RWPE2 (cell line): ENCODE results near the gene CCDC30.

ENCODE experiments used
- ATAC-seq: fragments of 200-7000 bp; cut with Tn5 transposase; 3 replicates; pipeline ENCODE4 v1.9.1; 2021; ENCODE audit warnings: low read depth
- DNase-seq: peaks from one replicate; pipeline ENCODE4 v3.0.0-alpha.2; 2020; ENCODE audit warnings: low spot score
- H3K27ac ChIP-seq: fragments of 450-650 bp; 2 replicates; pipeline ENCODE4 v1.5.1; 2017; ENCODE audit warnings: mild to moderate bottlenecking; ENCODE audit not compliant: poor library complexity, severe bottlenecking
- H3K27me3 ChIP-seq: fragments of 250-450 bp; sonication (Bioruptor Pico); 2 replicates; pipeline ENCODE4 v1.5.1; 2021; ENCODE audit warnings: mild to moderate bottlenecking, moderate library complexity; ENCODE audit not compliant: insufficient read depth, poor library complexity, severe bottlenecking
- H3K36me3 ChIP-seq: fragments of 250-450 bp; sonication (Bioruptor Pico); 2 replicates; pipeline ENCODE4 v1.5.1; 2020; ENCODE audit warnings: low read depth, mild to moderate bottlenecking, moderate library complexity
- H3K4me1 ChIP-seq: fragments of 250-450 bp; sonication (Bioruptor Pico); 2 replicates; pipeline ENCODE4 v1.5.1; 2021; ENCODE audit warnings: mild to moderate bottlenecking, moderate library complexity; ENCODE audit not compliant: insufficient read depth, poor library complexity, severe bottlenecking
- H3K4me3 ChIP-seq: fragments of 250-450 bp; sonication (Bioruptor Pico); 2 replicates; pipeline ENCODE4 v1.5.1; 2021; ENCODE audit warnings: mild to moderate bottlenecking, moderate library complexity; ENCODE audit not compliant: severe bottlenecking
- H3K9me3 ChIP-seq: fragments of 250-450 bp; sonication (Bioruptor Pico); 2 replicates; pipeline ENCODE4 v1.5.1; 2021; ENCODE audit warnings: mild to moderate bottlenecking, moderate library complexity; ENCODE audit not compliant: severe bottlenecking
- CTCF ChIP-seq: fragments of 450-650 bp; IDR thresholded peaks from one replicate; pipeline ENCODE4 v1.5.1; 2017; ENCODE audit warnings: mild to moderate bottlenecking, moderate library complexity; ENCODE audit not compliant: poor library complexity, severe bottlenecking

Gene CCDC30

GRCh38 chr1:42646056-42646455, 183.0 kb downstream of the CCDC30 start:
- Histone ChIP-seq H3K27me3 (peaks cover 5% of the 10 kb centered on the region), H3K4me1 (no peaks in the 10 kb centered on the region), H3K27ac (no peak overlapping the region), H3K9me3 (no peaks in the 10 kb centered on the region), H3K36me3 (no peaks in the 10 kb centered on the region), H3K4me3 (no peak overlapping the region)
- DNase-seq = no peak
- TF ChIP-seq CTCF = no peak
- ATAC-seq = no peak

GRCh38 chr1:42657201-42657600, 194.1 kb downstream of the CCDC30 start:
- Histone ChIP-seq H3K9me3 (no peaks in the 10 kb centered on the region), H3K27ac (peak overlapping the region; percentile 65), H3K4me1 (peaks cover 3% of the 10 kb centered on the region), H3K36me3 (peaks cover 30% of the 10 kb centered on the region), H3K4me3 (no peak overlapping the region), H3K27me3 (no peaks in the 10 kb centered on the region)
- ATAC-seq (no peak), DNase-seq (no peak)
- no peak for TF ChIP-seq CTCF

- no peaks in the 10 kb centered on the region for H3K27me3 ChIP-seq
- no peak for TF ChIP-seq CTCF
- peak within 1 kb of the TSS; percentile 64 for H3K4me3 ChIP-seq
- no peaks in the 10 kb centered on the region for H3K9me3 ChIP-seq
- peak; percentile 93 for DNase-seq
- H3K36me3 ChIP-seq = peaks cover 40% of the 10 kb centered on the region
- peak; percentile 99 for ATAC-seq
- peaks cover 3% of the 10 kb centered on the region for H3K4me1 ChIP-seq
- peak within 1 kb of the TSS; percentile 65 for H3K27ac ChIP-seq
Observed at GRCh38 chr1:42657981-42658876, 195.1 kb downstream of the CCDC30 start, which contains the start of gene PPIH. Gene PPIH, plus strand, starts transcription at chr1:42658423. Its CDS starts 24 bp downstream, at chr1:42658447.

- H3K27ac ChIP-seq = peak overlapping the region; percentile 65
- no peak for TF ChIP-seq CTCF
- H3K4me1 ChIP-seq = peaks cover 3% of the 10 kb centered on the region
- no peak for DNase-seq
- H3K27me3 ChIP-seq = no peaks in the 10 kb centered on the region
- H3K36me3 ChIP-seq = peaks cover 47% of the 10 kb centered on the region
- peak; percentile 8; the same call in 2 of the 3 replicates for ATAC-seq
- H3K4me3 ChIP-seq = peak overlapping the region; percentile 64
- no peaks in the 10 kb centered on the region for H3K9me3 ChIP-seq
Observed at GRCh38 chr1:42658877-42659337, 195.8 kb downstream of the CCDC30 start.

GRCh38 chr1:42660907-42661500, 197.9 kb downstream of the CCDC30 start:
- H3K27ac ChIP-seq = no peak overlapping the region
- ATAC-seq (no peak), DNase-seq (no peak)
- peaks cover 68% of the 10 kb centered on the region for H3K36me3 ChIP-seq
- no peaks in the 10 kb centered on the region for H3K9me3 ChIP-seq
- H3K4me3 ChIP-seq = no peak overlapping the region
- H3K27me3 ChIP-seq = no peaks in the 10 kb centered on the region
- peaks cover 3% of the 10 kb centered on the region for H3K4me1 ChIP-seq
- no peak for TF ChIP-seq CTCF
